Measurements from ENCODE around the gene LUC7L. TPM values are rescaled to one million over a fixed set of nuclear protein-coding genes. Genes with fewer than 3 reads are reported as not detected.
A peak's percentile ranks its signal among the peaks of the same experiment; 100 is the strongest.

LUC7L gene
- total and polyA plus RNA-seq, 8 donors, result 55.5 to 173 (median 147) TPM

DNA sequence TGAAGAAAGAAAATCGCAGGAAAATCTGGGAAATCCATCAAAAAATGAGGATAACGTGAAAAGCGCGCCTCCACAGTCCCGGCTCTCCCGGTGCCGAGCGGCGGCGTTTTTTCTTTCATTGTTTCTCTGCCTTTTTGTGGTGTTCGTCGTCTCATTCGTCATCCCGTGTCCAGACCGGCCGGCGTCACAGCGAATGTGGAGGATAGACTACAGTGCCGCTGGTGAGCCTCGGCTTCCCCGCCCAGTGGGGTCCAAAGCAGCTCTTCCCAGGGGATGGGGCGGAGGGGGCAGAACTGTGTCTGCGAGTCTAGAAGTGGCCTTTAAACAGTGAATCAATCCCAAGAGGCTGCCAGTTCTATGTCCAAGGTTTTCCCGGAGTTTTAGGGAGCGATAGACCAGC, 25.2 kb upstream of the LUC7L start:
- H3K27me3 ChIP-seq, result no peaks in the 10 kb centered on the region
- TF ChIP-seq CTCF (IDR thresholded peaks at IDR 0.05), result no peak
- peak in 1 of 4 donors; percentile 72 for DNase-seq
- H3K4me1 ChIP-seq, result peaks cover 0 to 17% of the 10 kb centered on the region in 2 donors
- H3K4me3 ChIP-seq, result no peak overlapping the region
- H3K27ac ChIP-seq, result no peak overlapping the region
- no peaks in the 10 kb centered on the region for H3K9me3 ChIP-seq
- H3K36me3 ChIP-seq, result peaks cover 0 to 38% of the 10 kb centered on the region in 2 donors
- intact Hi-C loops (cut with DNase I), result no loop called here
- ATAC-seq, result no peak

GRCh38 chr16:253833-254232, 24.6 kb upstream of the LUC7L start:
- H3K36me3 ChIP-seq, result peaks cover 0 to 34% of the 10 kb centered on the region in 2 donors
- intact Hi-C loops (cut with DNase I), result no loop called here
- DNase-seq, result peak in 1 of 4 donors; percentile 22
- H3K27ac ChIP-seq, result no peak overlapping the region
- peaks cover 0 to 17% of the 10 kb centered on the region in 2 donors for H3K4me1 ChIP-seq
- no peaks in the 10 kb centered on the region for H3K27me3 ChIP-seq
- no peak for ATAC-seq
- no peaks in the 10 kb centered on the region for H3K9me3 ChIP-seq
- H3K4me3 ChIP-seq, result no peak overlapping the region
- no peak for TF ChIP-seq CTCF (IDR thresholded peaks at IDR 0.05)

GRCh38 chr16:252366-253337, 23.4 kb upstream of the LUC7L start:
- intact Hi-C loops (cut with DNase I), result no loop called here
- peaks cover 0 to 34% of the 10 kb centered on the region in 2 donors for H3K36me3 ChIP-seq
- no peaks in the 10 kb centered on the region for H3K9me3 ChIP-seq
- peak overlapping the region in 1 of 2 donors; percentile 74 for H3K27ac ChIP-seq
- no peaks in the 10 kb centered on the region for H3K27me3 ChIP-seq
- peak overlapping the region in 1 of 2 donors; percentile 2 for H3K4me3 ChIP-seq
- no peak for TF ChIP-seq CTCF (IDR thresholded peaks at IDR 0.05)
- ATAC-seq, result no peak
- peak in 1 of 4 donors; percentile 53 for DNase-seq
- peaks cover 0 to 17% of the 10 kb centered on the region in 2 donors for H3K4me1 ChIP-seq

DNA sequence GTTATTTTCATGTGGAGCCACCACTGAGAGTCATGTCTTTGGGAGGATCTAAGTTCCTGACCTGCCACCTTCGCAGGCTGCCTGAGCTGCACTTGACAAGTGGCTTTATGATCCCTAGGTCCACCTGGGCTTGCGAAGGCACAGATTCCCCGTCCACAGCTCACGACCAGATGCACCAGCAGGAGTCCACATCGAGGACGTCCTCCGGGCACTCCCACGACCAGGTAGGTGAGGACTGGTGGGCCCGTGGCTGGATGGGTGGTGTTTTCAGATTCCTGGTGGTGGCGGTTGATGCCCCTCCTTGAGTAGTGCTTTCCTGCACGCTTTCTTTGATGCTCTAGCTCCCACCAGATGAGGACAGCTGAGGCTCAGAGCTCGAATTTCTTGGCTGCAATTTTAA, 20.2 kb upstream of the LUC7L start:
- DNase-seq, result peak in 1 of 4 donors; percentile 57
- H3K36me3 ChIP-seq, result peaks cover 0 to 16% of the 10 kb centered on the region in 2 donors
- intact Hi-C loops (cut with DNase I), result no loop called here
- TF ChIP-seq CTCF (IDR thresholded peaks at IDR 0.05), result no peak
- H3K27me3 ChIP-seq, result no peaks in the 10 kb centered on the region
- H3K4me1 ChIP-seq, result peaks cover 0 to 21% of the 10 kb centered on the region in 2 donors
- no peak overlapping the region for H3K4me3 ChIP-seq
- no peak overlapping the region for H3K27ac ChIP-seq
- no peak for ATAC-seq
- H3K9me3 ChIP-seq, result no peaks in the 10 kb centered on the region

DNA sequence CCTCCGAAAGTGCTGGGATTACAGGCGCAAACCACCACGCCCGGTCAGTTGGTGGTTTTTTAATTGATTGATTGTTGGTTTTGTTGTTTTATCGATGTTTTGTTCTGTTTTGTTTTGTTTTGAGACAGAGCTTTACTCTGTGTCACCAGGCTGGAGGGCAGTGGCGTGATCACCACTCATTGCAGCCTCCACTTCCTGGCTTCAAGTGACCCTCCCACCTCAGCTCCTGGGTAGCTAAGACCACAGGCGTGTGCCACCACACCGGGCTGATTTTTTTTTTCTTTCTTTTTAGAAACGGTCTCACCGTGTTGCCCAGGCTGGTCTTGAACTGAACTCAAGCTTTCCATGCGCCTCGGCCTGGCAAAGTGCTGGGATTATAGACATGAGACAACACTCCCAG, 17.8 kb upstream of the LUC7L start:
- no peaks in the 10 kb centered on the region for H3K9me3 ChIP-seq
- peaks cover 0 to 7% of the 10 kb centered on the region in 2 donors for H3K4me1 ChIP-seq
- H3K27me3 ChIP-seq, result no peaks in the 10 kb centered on the region
- no peak overlapping the region for H3K27ac ChIP-seq
- TF ChIP-seq CTCF (IDR thresholded peaks at IDR 0.05), result no peak
- ATAC-seq, result no peak
- intact Hi-C loops (cut with DNase I), result no loop called here
- no peak overlapping the region for H3K4me3 ChIP-seq
- peak in 1 of 4 donors; percentile 38 for DNase-seq
- H3K36me3 ChIP-seq, result peaks cover 0 to 12% of the 10 kb centered on the region in 2 donors

All from left lung (tissue), 10 donors.